H1 (cell line): ENCODE results near the gene PPFIA2. TPM values are rescaled to one million over a fixed set of nuclear protein-coding genes. Genes with fewer than 3 reads are reported as not detected.

ENCODE experiments used
- CTCF ChIA-PET: fragments of 300-600 bp; sonication (Branson Sonifier 250); formaldehyde crosslinking; loops from one replicate; lab custom pipeline; 2021; ENCODE audit not compliant: partially characterized antibody; lab: Charles Lee
- POLR2A ChIA-PET: fragments of 300-600 bp; sonication (Branson Sonifier 250); formaldehyde crosslinking; loops from one replicate; lab custom pipeline; 2021; ENCODE audit warnings: inconsistent platforms; ENCODE audit not compliant: partially characterized antibody; lab: Charles Lee
- DNase-seq, 2 experiments: peaks; one replicate each; pipeline versions ENCODE4 v3.0.0 to v3.0.0-alpha.2; 2010 to 2022; ENCODE audit warnings: low spot score in 2 of 2, low read depth in 1 of 2, mixed read lengths in 1 of 2
- FAIRE-seq: peaks from 2 replicates; lab custom pipeline; 2011; peaks lifted over from hg19 to GRCh38; lab: Jason Lieb, UNC
- H2AFZ ChIP-seq: 2 replicates; pipeline ENCODE4 v1.8.1; 2012; ENCODE audit warnings: low read length, inconsistent platforms
- H2AK5ac ChIP-seq: 2 replicates; pipeline ENCODE4 v1.6.1; 2013; ENCODE audit warnings: low read depth, low read length
- H2BK120ac ChIP-seq: replicated peaks from 2 replicates; pipeline ENCODE3; 2013; ENCODE audit warnings: low read depth, low read length, inconsistent platforms
- H2BK12ac ChIP-seq: 2 replicates; pipeline ENCODE4 v1.6.1; 2013; ENCODE audit warnings: low read depth, low read length
- H2BK15ac ChIP-seq: 2 replicates; pipeline ENCODE4 v1.6.1; 2013; ENCODE audit warnings: low read length
- H2BK20ac ChIP-seq: 2 replicates; pipeline ENCODE4 v1.6.1; 2013; ENCODE audit warnings: low read length
- H2BK5ac ChIP-seq: 2 replicates; pipeline ENCODE4 v1.6.1; 2013; ENCODE audit warnings: low read depth, low read length
- H3K14ac ChIP-seq: 2 replicates; pipeline ENCODE4 v1.6.1; 2013; ENCODE audit warnings: inconsistent platforms; ENCODE audit not compliant: insufficient read length
- H3K18ac ChIP-seq: 2 replicates; pipeline ENCODE4 v1.6.1; 2013; ENCODE audit warnings: low read length; ENCODE audit errors: extremely low read depth
- H3K23ac ChIP-seq: 2 replicates; pipeline ENCODE4 v1.6.1; 2013; ENCODE audit warnings: inconsistent platforms; ENCODE audit not compliant: insufficient read length
- H3K23me2 ChIP-seq: 2 replicates; pipeline ENCODE4 v1.6.1; 2013; ENCODE audit warnings: low read depth, low read length
- H3K27ac ChIP-seq: 2 replicates; pipeline ENCODE4 v1.6.1; 2011; ENCODE audit warnings: low read depth, low read length, inconsistent platforms
- H3K27me3 ChIP-seq, 4 experiments: replicated peaks in 1 of 4; 1 replicate in 1 of 4; 2 replicates in 3 of 4; pipeline versions ENCODE4 v1.6.1 to v1.8.1; 2011 to 2013; ENCODE audit warnings: low read length in 3 of 4, mild to moderate bottlenecking in 3 of 4, inconsistent platforms in 2 of 4, mixed read lengths in 2 of 4, moderate library complexity in 1 of 4; ENCODE audit not compliant: control insufficient read depth in 3 of 4, insufficient read depth in 3 of 4; ENCODE audit errors: extremely low read depth in 1 of 4
- H3K36me3 ChIP-seq, 4 experiments: 2 replicates each; pipeline versions ENCODE4 v1.6.1 to v1.8.1; 2011 to 2013; ENCODE audit warnings: mild to moderate bottlenecking in 4 of 4, low read length in 3 of 4, moderate library complexity in 2 of 4, control low read depth in 1 of 4, inconsistent platforms in 1 of 4; ENCODE audit not compliant: insufficient read depth in 4 of 4, control insufficient read depth in 2 of 4
- H3K4ac ChIP-seq: replicated peaks from 2 replicates; pipeline ENCODE3; 2013; ENCODE audit warnings: low read length, low read depth, mixed read lengths, inconsistent platforms; ENCODE audit not compliant: insufficient read length
- H3K4me1 ChIP-seq, 4 experiments: replicated peaks in 1 of 4; 1 replicate in 1 of 4; 2 replicates in 3 of 4; pipeline versions ENCODE4 v1.6.1 to v1.8.1; 2011 to 2013; ENCODE audit warnings: low read length in 3 of 4, inconsistent platforms in 2 of 4, mixed read lengths in 1 of 4; ENCODE audit not compliant: insufficient read depth in 4 of 4, control insufficient read depth in 3 of 4
- H3K4me2 ChIP-seq, 2 experiments: 2 replicates each; pipeline versions ENCODE4 v1.6.1 to v1.8.1; 2011 to 2013; ENCODE audit warnings: low read depth in 2 of 2, low read length in 2 of 2, control low read depth in 1 of 2, inconsistent platforms in 1 of 2, mild to moderate bottlenecking in 1 of 2; ENCODE audit not compliant: insufficient read depth in 1 of 2
- H3K4me3 ChIP-seq, 4 experiments: fragments of 200-600, 300-600 bp in 1 of 4; sonication (generic), shearing (Covaris generic), sonication (Bioruptor Twin) in 1 of 4; 2 replicates each; pipeline versions ENCODE4 v1.5.1 to v1.8.1; 2011 to 2016; ENCODE audit warnings: low read length in 4 of 4, low read depth in 3 of 4, control low read depth in 2 of 4, inconsistent platforms in 2 of 4, mild to moderate bottlenecking in 2 of 4, mixed read lengths in 1 of 4, moderate library complexity in 1 of 4; ENCODE audit not compliant: insufficient read depth in 2 of 4; ENCODE audit errors: extremely low read depth in 1 of 4
- H3K56ac ChIP-seq: replicated peaks from 2 replicates; pipeline ENCODE3; 2013; ENCODE audit warnings: low read depth, mild to moderate bottlenecking, mixed read lengths, low read length, inconsistent platforms; ENCODE audit not compliant: insufficient read length
- H3K79me1 ChIP-seq: 2 replicates; pipeline ENCODE4 v1.6.1; 2013; ENCODE audit warnings: low read depth, low read length, control low read depth
- H3K79me2 ChIP-seq, 2 experiments: 2 replicates each; pipeline versions ENCODE4 v1.6.1 to v1.8.1; 2012 to 2013; ENCODE audit warnings: low read length in 2 of 2, mild to moderate bottlenecking in 2 of 2, inconsistent platforms in 1 of 2; ENCODE audit not compliant: insufficient read depth in 2 of 2, control insufficient read depth in 1 of 2
- H3K9ac ChIP-seq, 4 experiments: replicated peaks in 1 of 4; 1 replicate in 1 of 4; 2 replicates in 3 of 4; pipeline versions ENCODE4 v1.6.1 to v1.8.1; 2011 to 2013; ENCODE audit warnings: low read depth in 3 of 4, low read length in 3 of 4, control low read depth in 2 of 4, mild to moderate bottlenecking in 2 of 4, moderate library complexity in 2 of 4, inconsistent platforms in 1 of 4; ENCODE audit errors: extremely low read depth in 1 of 4
- H3K9me3 ChIP-seq, 2 experiments: 2 replicates each; pipeline versions ENCODE4 v1.6.1 to v1.8.1; 2012 to 2013; ENCODE audit warnings: mild to moderate bottlenecking in 2 of 2, moderate library complexity in 2 of 2, control low read depth in 1 of 2, inconsistent platforms in 1 of 2, low read depth in 1 of 2, low read length in 1 of 2, mixed read lengths in 1 of 2; ENCODE audit not compliant: insufficient read depth in 2 of 2
- H4K20me1 ChIP-seq, 2 experiments: replicated peaks in 1 of 2; 2 replicates each; pipeline versions ENCODE3 to v1.8.1; 2011 to 2013; ENCODE audit warnings: inconsistent platforms in 2 of 2, low read length in 2 of 2, mild to moderate bottlenecking in 1 of 2; ENCODE audit not compliant: insufficient read depth in 2 of 2, control insufficient read depth in 1 of 2
- H4K5ac ChIP-seq: 2 replicates; pipeline ENCODE4 v1.6.1; 2013; ENCODE audit warnings: low read length, low read depth, mixed read lengths, inconsistent platforms; ENCODE audit not compliant: insufficient read length
- H4K8ac ChIP-seq: 2 replicates; pipeline ENCODE4 v1.8.0; 2013; ENCODE audit warnings: mild to moderate bottlenecking, moderate library complexity, low read length, inconsistent platforms; ENCODE audit not compliant: insufficient read depth; ENCODE audit errors: extremely low read depth
- H4K91ac ChIP-seq: replicated peaks from 2 replicates; pipeline ENCODE3; 2013; ENCODE audit warnings: low read length, mixed read lengths, inconsistent platforms; ENCODE audit not compliant: insufficient read length
- ATF2 ChIP-seq: IDR thresholded peaks from 2 replicates; pipeline ENCODE4 v1.6.1; 2012; ENCODE audit warnings: low read length, inconsistent platforms
- BACH1 ChIP-seq: IDR thresholded peaks from 2 replicates; pipeline ENCODE4 v1.6.1; 2012; ENCODE audit warnings: low read length, improper control_type of control experiment
- CHD1 ChIP-seq: IDR thresholded peaks from 2 replicates; pipeline ENCODE4 v1.6.1; 2012; ENCODE audit warnings: low read depth, low read length, improper control_type of control experiment
- CHD2 ChIP-seq: IDR thresholded peaks from 2 replicates; pipeline ENCODE4 v1.6.1; 2012; ENCODE audit warnings: low read length, improper control_type of control experiment
- HDAC2 ChIP-seq, 2 experiments: fragments of 300-600 bp in 1 of 2; sonication (generic) in 1 of 2; IDR thresholded peaks; 2 replicates each; pipeline ENCODE4 v1.6.1; 2011 to 2012; ENCODE audit warnings: low read depth in 2 of 2, low read length in 2 of 2, mild to moderate bottlenecking in 2 of 2, moderate library complexity in 2 of 2, borderline replicate concordance in 1 of 2, inconsistent platforms in 1 of 2
- HDAC6 ChIP-seq: IDR thresholded peaks from one replicate; pipeline ENCODE4 v1.7.1; 2012; ENCODE audit warnings: low read depth, mild to moderate bottlenecking, inconsistent platforms, low read length, moderate library complexity
- KDM1A ChIP-seq: fragments of 200-600, 300-600 bp; sonication (generic); IDR thresholded peaks from 2 replicates; pipeline ENCODE4 v1.7.1; 2016; ENCODE audit warnings: mild to moderate bottlenecking, low read length, borderline replicate concordance
- KDM5A ChIP-seq: fragments of 200-600 bp; IDR thresholded peaks from 2 replicates; pipeline ENCODE4 v1.7.1; 2012; ENCODE audit warnings: mild to moderate bottlenecking, low read length, inconsistent platforms, mixed read lengths
- POU5F1 ChIP-seq: IDR thresholded peaks from 2 replicates; pipeline ENCODE4 v1.6.1; 2011; ENCODE audit warnings: low read depth, mild to moderate bottlenecking, low read length, moderate library complexity
- RFX5 ChIP-seq: IDR thresholded peaks from 2 replicates; pipeline ENCODE4 v1.6.1; 2011; ENCODE audit warnings: low read depth, low read length, improper control_type of control experiment, borderline replicate concordance
- SIN3A ChIP-seq, 2 experiments: IDR thresholded peaks in 1 of 2; conservative IDR thresholded peaks in 1 of 2; 2 replicates each; pipeline ENCODE4 v1.6.1; 2011 to 2012; ENCODE audit warnings: low read length in 2 of 2, improper control_type of control experiment in 1 of 2, low read depth in 1 of 2, mild to moderate bottlenecking in 1 of 2
- SP2 ChIP-seq: IDR thresholded peaks from 2 replicates; pipeline ENCODE4 v1.6.1; 2012; ENCODE audit warnings: mild to moderate bottlenecking, low read length, inconsistent platforms
- SP4 ChIP-seq: IDR thresholded peaks from 2 replicates; pipeline ENCODE4 v1.6.1; 2012; ENCODE audit warnings: low read length, inconsistent platforms
- TCF12 ChIP-seq: IDR thresholded peaks from 2 replicates; pipeline ENCODE4 v1.6.1; 2011; ENCODE audit warnings: low read depth, mild to moderate bottlenecking, low read length
- WGBS, 2 experiments: shearing (Covaris generic) in 1 of 2; methylation state at CpG; one replicate each; pipeline versions ENCODE4 v1.1.6 to v1.1.7; 2013 to 2015; ENCODE audit warnings: low lambda C conversion rate in 2 of 2, mixed read lengths in 2 of 2, inconsistent platforms in 1 of 2, low coverage in 1 of 2, missing lambda C conversion rate in 1 of 2; ENCODE audit not compliant: insufficient replicate concordance in 2 of 2, insufficient coverage in 1 of 2, insufficient read length in 1 of 2; ENCODE audit errors: extremely low coverage in 1 of 2, missing lambda C conversion rate in 1 of 2; 5-methylcytosine and 5-hydroxymethylcytosine counted together
- polyA plus RNA-seq, 7 experiments: library from polyadenylated mRNA; depleted of rRNA in 3 of 7; stranded (reverse) in 5 of 7; unstranded in 2 of 7; fragments of >200 nt in 5 of 7; fragments of 200-250 nt in 2 of 7; gene quantifications; 1 replicate in 5 of 7; 2 replicates in 1 of 7; 4 replicates in 1 of 7; pipeline versions ENCODE4 v1.2.1 to v1.2.3, GENCODE V29; 2011 to 2013; ENCODE audit warnings: missing spikeins in 2 of 7, mixed read lengths in 2 of 7
- total RNA-seq: library from RNA; stranded (reverse); fragmentation: NEBNext Ultra II Directional; extraction: Animal tissue kit (Norgen Biotek cat#: 25700); gene quantifications from 2 replicates; pipeline ENCODE4 v1.2.1, GENCODE V29; 2021

The PPFIA2 gene
- total and polyA plus RNA-seq, 2 of the 8 experiments (the other 6 are each of a cell fraction or from before 2014, with no cell fraction given), result 1.2 to 1.8 TPM

DNA sequence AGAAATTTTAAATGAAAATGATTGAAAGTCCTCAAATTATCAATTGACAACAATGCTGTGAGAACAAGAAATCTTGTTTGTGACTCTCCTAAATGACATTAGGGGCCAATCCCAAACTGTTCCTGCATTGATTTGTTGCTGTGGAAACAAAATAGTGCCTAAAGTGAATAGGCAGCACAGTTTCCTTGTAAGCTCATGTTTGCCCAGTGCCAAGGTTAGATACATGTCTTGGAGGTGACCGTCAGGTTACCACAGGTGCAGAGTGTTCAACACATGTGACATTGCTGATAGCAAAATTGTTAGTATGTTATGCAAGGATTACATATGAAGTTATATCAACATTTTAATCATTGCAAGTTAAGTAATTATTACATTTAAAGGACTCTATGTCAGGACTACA lies 388.7 kb downstream of the PPFIA2 start:
- CTCF ChIA-PET, result no interaction called here
- H4K20me1 ChIP-seq, result no peaks in the 10 kb centered on the region
- TF ChIP-seq ATF2, result no peak
- no peak for TF ChIP-seq HDAC2 (IDR thresholded peaks at IDR 0.05; ENCODE audit: borderline replicate concordance in 1 of 2, low read depth in 2 of 2, low read length in 2 of 2)
- TF ChIP-seq KDM1A, result no peak
- no peak for TF ChIP-seq CHD1
- TF ChIP-seq POU5F1, result no peak
- TF ChIP-seq SP2, result no peak
- TF ChIP-seq CHD2, result no peak
- no peak for TF ChIP-seq TCF12
- TF ChIP-seq SP4, result no peak
- TF ChIP-seq KDM5A, result no peak
- TF ChIP-seq RFX5, result no peak
- TF ChIP-seq BACH1, result no peak
- no peak for TF ChIP-seq HDAC6
- no peak for TF ChIP-seq SIN3A (conservative IDR thresholded peaks at IDR 0.05 in 1 of 2, IDR thresholded peaks at IDR 0.05 in 1 of 2; ENCODE audit: low read depth in 1 of 2, low read length in 2 of 2)

More for the DNA sequence above, 388.7 kb downstream of the PPFIA2 start:
- WGBS, 2 experiments, result 88% methylated on average over 1 of the region's 1 CpG; no CpG with 5 or more reads in 1 of the 2 experiments
- Histone ChIP-seq H3K36me3 (no peaks in the 10 kb centered on the region), H3K79me2 (no peaks in the 10 kb centered on the region), H2AK5ac (no peak overlapping the region), H2BK20ac (no peak overlapping the region), H3K27ac (no peak overlapping the region), H3K4ac (peak overlapping the region; percentile 14), H4K91ac (no peak overlapping the region), H2BK5ac (no peak overlapping the region), H3K18ac (no peak overlapping the region), H3K4me3 (no peak overlapping the region), H3K9ac (no peak overlapping the region), H3K14ac (no peak overlapping the region), H4K5ac (no peak overlapping the region), H2BK12ac (no peak overlapping the region), H3K23me2 (no peaks in the 10 kb centered on the region), H2BK120ac (no peak overlapping the region), H2BK15ac (no peak overlapping the region), H4K8ac (no peak overlapping the region), H3K4me1 (no peaks in the 10 kb centered on the region), H3K23ac (no peak overlapping the region), H3K9me3 (no peaks in the 10 kb centered on the region), H3K56ac (no peak overlapping the region), H3K79me1 (no peaks in the 10 kb centered on the region), H3K27me3 (peaks cover 0 to 1% (median 0%) of the 10 kb centered on the region in 4 experiments; a peak in 1 of 7 replicates), H3K4me2 (no peak overlapping the region), H2AFZ (no peak overlapping the region)
- no peak for FAIRE-seq
- DNase-seq, result no peak
- POLR2A ChIA-PET, result no interaction called here
